ENCODE measurements around the gene RSF1.
"Not testable (repeated sequence)": the region's sequence is repeated elsewhere in the genome, so short reads cannot be mapped to it uniquely, and the experiment has no call there.

Gene RSF1

GRCh38 chr11:77665240-77665965 lies 155.1 kb downstream of the RSF1 start:
- no peak for DNase-seq

- no peak for DNase-seq
These were observed 158.9 kb downstream of the RSF1 start for GRCh38 chr11:77661670-77662069.

GRCh38 chr11:77660947-77661346 lies 159.6 kb downstream of the RSF1 start:
- no peak for DNase-seq

- no peak for DNase-seq
These were observed 162.1 kb downstream of the RSF1 start for GRCh38 chr11:77658213-77659013.

- DNase-seq = no peak
These were observed 164.2 kb downstream of the RSF1 start for GRCh38 chr11:77656362-77656761.

GRCh38 chr11:77654770-77655434 lies 165.6 kb downstream of the RSF1 start:
- no peak for DNase-seq

GRCh38 chr11:77650123-77650522 lies 170.4 kb downstream of the RSF1 start:
- DNase-seq = no peak

- DNase-seq = no peak
These were observed 172.7 kb downstream of the RSF1 start for GRCh38 chr11:77647654-77648305.

- DNase-seq = no peak
These were observed 175.6 kb downstream of the RSF1 start for GRCh38 chr11:77644887-77645286.

GRCh38 chr11:77642228-77642627 lies 178.3 kb downstream of the RSF1 start:
- DNase-seq = no peak

- DNase-seq = peak; percentile 92
These were observed 183.0 kb downstream of the RSF1 start, which contains the start of gene CLNS1A for GRCh38 chr11:77637345-77638165. TSS of gene CLNS1A (minus strand) at chr11:77637794. CDS start at chr11:77637714, 80 bp downstream.

- peak; percentile 29 for DNase-seq
These were observed 183.7 kb downstream of the RSF1 start for GRCh38 chr11:77636731-77637344.

- not testable (repeated sequence) for DNase-seq
These were observed 186.6 kb downstream of the RSF1 start for GRCh38 chr11:77633926-77634325.

GRCh38 chr11:77630157-77630710 lies 190.3 kb downstream of the RSF1 start:
- no peak for DNase-seq

- DNase-seq = peak; percentile 50
These were observed 200.8 kb downstream of the RSF1 start for GRCh38 chr11:77619576-77620198.

- DNase-seq = no peak
These were observed 202.6 kb downstream of the RSF1 start for GRCh38 chr11:77617892-77618291.

- no peak for DNase-seq
These were observed 208.6 kb downstream of the RSF1 start for GRCh38 chr11:77611921-77612320.

All from activated CD4-positive, alpha-beta T cell treated with anti-CD3 and anti-CD28 coated beads, Interleukin-2, amount 50 U/mL, for 16 hours (primary cell).